GM18499 (cell line): ENCODE measurements around the gene GRAMD1B.
A peak's percentile ranks its signal among the peaks of the same experiment; 100 is the strongest.
"Not testable (repeated sequence)": the region's sequence is repeated elsewhere in the genome, so short reads cannot be mapped to it uniquely, and the experiment has no call there.

ENCODE experiments used
- ATAC-seq: cut with Tn5 transposase; IDR thresholded peaks from one replicate; pipeline ENCODE4 v1.9.1; 2021; ENCODE audit warnings: moderate number of reproducible peaks; ENCODE audit not compliant: insufficient read depth, unreplicated experiment

The GRAMD1B gene

GRCh38 chr11:123494195-123495050 lies 64.4 kb downstream of the GRAMD1B start:
- no peak for ATAC-seq

- ATAC-seq: no peak
These were observed 74.3 kb downstream of the GRAMD1B start for GRCh38 chr11:123504401-123504800.

DNA sequence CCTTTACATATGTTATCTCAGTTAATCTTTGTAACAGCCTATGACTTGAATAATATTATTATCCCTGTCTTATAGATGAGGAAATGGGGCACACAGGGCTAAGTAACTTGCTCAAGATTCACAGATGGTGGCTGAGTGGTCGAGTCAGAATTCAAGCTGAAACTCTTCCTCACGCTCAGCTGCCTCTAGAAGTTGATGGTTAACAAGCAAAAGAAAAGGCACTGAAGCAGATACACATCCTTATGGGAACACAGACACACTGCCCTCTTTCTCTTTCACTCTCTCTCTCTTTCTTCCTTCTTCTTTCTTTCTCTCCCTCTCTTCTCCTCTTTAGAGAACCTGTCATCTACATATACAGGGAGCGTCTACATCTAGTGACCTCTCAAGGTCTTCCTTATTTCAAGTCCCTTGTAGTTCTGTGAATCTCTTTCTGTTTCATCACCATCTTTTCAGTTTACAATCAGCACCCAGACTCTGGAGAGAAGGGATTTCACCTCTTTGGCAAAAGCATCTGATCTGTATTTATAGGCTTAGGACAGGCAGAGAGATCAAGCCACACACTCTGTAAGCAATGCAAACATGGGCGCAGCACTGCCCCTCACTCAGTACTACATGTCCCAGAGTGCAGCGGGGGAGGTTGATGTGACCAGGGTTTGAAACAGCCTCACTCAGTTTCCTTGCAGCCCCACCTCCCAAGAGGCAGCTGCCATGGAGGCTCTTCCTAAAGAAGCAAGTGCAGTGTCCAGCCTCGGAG lies 75.7 kb downstream of the GRAMD1B start:
- ATAC-seq: peak; percentile 45

GRCh38 chr11:123507043-123507442 lies 77.0 kb downstream of the GRAMD1B start:
- ATAC-seq: no peak

DNA sequence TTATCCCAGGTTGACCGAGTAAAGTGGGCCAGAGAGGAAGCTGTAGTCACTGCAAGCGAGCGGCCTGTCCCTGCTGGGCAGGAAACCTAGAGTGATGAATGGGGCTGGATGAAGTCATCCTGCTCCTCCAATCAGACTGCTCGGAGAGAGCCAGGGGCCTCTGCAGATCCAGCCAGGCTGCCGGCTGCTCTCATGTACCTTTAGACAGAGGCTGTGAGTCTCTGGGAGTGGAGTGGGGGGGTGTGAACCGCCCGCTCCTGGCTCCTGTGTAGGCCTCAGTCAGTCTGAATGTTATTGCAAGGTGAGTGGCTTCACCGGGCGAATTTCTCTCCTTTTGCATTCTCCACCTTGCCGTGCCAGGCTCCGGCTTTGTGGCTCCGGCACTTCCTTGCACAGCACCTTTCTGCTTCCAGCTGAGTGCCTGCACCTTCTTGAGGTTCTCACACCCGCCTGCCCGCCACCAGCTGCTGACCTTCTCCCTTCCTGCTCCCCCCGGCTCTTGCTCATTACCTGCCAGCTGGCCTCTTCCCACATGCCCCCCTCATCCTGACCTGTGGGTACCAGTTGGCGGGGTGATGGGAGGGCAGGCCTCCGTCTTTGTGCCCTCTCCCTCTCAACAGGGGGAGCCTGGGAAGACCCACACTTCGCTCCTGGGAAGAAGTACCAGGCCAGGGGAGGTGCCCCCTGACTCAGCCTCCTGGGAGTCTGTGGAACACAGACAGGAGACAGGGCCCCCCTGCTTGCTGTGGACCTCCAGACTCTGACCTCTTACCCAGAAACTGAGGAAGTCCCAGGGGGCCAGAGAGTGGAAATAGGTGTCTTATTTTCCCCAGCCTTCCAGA lies 79.9 kb downstream of the GRAMD1B start:
- ATAC-seq: no peak

- no peak for ATAC-seq
These were observed 80.5 kb downstream of the GRAMD1B start for GRCh38 chr11:123510579-123510905.

DNA sequence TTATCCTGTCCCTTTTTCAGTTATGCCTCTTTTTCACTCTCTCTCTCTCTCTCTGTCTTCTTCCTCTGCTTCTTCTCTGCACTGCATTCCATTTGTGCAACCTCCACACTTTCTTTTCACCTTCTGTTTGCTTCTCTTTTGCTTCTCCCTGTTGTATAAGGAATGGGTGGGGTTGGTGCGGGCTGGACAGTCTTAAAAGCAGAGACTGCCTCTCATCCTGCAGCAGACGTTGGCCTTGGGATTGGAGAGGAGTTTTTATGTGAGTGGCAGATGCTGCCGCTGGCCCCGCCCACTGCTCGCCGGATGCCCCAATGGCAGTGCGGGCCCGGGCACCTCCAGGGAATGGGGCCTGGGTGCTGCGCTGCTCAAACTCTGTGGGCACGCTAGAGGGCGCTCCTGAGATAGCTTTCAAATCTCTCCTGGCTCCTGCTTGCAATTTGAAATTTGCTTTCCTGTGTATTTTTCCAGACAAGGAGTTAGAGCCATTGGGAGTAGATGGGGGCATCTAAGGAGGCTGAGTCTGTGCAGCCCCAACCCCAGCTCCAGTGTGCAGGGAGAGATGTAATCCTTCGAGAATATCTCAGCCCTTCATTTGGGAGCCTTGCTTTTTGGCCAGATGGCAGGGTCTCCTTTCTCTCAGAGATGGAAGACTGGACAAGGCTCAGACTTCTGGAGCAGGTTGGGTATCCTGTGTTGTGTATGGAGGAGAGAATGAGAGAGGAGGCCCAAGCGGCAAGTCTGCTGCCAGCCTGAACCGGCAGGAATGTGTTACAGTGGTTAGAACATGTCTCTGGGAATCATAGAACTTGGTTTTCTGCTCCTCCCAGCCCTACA lies 81.2 kb downstream of the GRAMD1B start:
- ATAC-seq: peak; percentile 67

DNA sequence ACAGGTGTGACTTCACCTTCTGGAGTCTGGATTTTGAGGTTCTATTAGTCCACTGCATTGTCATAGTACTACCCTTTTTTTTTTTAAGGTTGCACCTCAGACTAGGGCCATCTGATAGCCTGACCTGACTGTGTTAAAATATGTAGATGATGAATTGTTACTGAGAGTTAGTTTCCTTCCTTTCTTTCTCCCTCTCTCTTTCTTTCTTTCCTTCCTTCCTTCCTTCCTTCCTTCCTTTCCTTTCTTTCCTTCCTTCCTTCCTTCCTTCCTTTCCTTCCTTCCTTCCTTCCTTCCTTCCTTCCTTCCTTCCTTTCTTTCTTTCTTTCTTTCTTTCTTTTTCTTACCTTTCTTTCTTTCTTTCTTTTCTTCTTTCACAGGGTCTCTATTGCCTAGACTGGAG lies 83.2 kb downstream of the GRAMD1B start:
- not testable (repeated sequence) for ATAC-seq

DNA sequence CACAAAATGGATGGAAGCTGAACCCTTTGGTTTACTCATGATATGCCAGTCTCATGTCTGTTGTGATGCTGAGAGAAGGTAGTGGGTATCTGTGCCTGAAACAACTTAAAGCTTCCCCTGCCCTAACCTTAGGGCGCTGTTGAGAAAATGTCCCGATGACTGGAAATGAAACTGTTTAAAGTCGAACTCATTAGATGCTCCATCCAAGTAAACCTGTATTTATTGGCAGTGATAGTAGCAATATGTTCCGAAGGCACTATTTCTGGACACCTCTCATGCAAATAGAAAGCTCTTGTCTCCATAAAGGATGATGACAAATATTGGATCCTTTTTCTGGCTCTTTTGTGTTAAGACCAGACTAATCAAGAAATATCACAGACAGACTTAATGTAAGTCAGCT lies 86.2 kb downstream of the GRAMD1B start:
- no peak for ATAC-seq

DNA sequence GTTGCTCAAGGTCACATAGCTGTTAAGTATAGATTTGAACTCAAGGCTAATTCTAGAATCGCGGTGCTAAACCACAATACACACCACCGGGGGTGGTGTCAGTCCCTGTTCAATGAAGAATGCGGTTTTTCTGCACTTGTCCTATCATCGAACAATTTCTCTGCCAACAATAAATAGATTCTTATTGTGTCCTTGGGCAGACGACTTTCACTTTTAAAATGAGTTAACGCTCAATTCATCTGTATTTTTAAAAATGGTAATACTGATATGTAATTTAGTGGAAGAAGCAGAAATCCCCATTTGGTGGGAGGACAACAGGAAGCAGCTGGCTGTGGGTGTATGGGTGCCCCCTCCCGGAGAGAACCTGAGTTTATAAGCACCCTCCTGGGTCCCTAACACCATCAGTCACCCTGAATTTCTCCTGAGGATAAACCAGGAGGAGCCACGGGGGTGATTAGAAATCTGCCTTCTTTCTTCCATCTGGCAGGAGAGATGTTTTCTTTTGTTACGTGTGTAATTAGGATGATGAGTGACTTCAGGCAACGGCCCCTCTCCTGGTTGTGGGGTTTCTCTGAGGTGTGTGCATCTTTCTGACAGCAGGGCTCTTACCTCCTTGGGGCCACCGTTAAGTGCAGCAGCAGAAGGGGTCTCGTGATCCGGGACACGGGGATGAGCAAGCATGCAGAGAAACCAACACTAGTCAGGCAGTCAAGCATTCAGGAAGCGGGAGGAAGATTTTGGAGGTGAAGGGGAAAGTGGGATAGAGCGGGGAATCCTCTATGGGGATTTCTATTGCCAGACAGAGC lies 87.7 kb downstream of the GRAMD1B start:
- ATAC-seq: no peak

- ATAC-seq: no peak
These were observed 88.5 kb downstream of the GRAMD1B start for GRCh38 chr11:123518496-123519054.

DNA sequence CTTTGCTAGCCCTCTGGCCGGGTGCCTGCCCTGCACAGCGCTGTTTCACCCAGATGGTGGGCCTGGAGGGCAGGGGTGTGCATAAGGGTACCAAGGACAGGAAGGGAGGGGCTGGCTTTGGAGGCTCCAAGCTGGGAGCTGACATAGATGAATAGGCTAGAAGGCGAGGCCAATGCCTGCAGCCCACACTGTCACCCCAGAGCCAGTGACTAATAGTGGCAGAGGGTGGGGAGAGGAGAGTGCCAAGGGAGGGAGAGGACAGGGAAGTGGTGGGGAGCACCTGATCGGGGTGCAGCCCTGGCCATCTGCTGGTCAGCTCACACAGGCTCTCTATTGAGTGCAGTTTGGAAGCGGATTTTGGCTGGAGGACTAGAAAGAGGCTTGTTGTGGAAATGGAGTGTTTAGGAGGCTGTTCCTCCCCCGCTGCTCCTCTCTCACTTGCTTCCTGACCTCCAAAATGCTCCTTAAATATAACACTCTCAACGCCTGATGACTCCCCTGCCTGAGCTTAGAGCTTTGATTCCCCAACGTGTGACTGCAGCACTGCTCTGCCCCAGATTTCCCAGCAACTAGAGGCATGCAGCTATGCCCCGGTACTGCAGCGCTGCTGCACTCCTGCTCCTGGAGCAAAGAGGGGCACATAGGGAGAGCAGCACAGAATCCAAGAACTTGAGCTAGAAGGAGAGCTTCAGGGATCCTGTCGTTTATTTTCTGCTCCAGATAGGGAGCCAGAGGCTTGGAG lies 89.2 kb downstream of the GRAMD1B start:
- no peak for ATAC-seq

GRCh38 chr11:123519797-123520193 lies 89.7 kb downstream of the GRAMD1B start:
- ATAC-seq: no peak

DNA sequence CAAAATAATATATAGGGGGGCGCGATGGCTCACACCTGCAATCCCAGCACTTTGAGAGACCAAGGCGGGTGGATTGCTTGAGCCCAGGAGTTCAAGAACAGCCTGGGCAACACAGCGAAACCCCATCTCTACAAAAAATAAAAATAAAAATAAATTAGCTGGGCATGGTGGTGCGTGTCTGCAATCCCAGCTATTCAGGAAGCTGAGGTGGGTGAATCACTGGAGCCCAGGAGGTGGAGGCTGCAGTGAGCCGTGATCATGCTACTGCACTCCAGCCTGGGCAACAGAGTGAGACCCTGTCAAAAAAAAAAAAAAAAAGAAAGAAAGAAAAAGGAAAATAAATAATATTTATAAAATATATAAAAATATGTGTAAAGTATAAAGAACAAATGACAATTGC lies 90.4 kb downstream of the GRAMD1B start:
- not testable (repeated sequence) for ATAC-seq

DNA sequence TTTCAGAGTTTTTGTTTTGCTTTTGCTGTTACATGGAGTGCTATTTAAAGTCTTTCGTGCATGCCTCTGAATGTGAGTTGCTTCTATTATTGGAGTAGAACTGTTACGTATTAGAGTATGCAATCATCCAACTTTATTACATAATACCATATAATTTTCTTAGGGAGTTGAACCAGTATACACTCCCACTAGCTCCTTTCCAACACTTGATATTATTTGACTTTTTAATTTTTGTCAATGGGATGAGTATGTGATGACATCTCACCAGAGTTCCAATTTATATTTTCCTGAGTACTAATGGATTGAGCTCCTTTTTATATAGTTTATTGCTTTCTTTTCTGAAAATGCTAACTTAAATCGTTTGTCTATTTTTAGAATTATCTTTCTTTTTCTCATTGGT lies 90.9 kb downstream of the GRAMD1B start:
- ATAC-seq: no peak

DNA sequence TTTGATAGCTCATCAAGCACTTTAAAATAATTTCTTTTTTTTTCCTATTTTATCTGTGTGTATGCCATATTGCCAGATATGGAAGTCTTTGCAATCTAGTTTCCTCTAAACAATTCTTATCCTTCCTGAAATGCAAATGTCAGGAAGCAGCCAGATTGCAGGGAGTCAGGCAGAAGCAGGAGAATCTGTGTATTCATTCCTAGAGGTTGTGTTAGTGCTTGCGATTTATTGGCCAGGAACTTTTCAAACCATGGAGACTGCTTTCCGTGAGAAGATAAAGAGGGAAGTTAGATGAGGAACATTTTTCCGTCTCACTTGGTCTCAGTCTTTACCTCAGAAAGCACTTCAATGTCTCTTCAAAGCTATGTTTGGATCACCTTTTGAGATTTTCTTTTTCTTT lies 91.9 kb downstream of the GRAMD1B start:
- no peak for ATAC-seq

DNA sequence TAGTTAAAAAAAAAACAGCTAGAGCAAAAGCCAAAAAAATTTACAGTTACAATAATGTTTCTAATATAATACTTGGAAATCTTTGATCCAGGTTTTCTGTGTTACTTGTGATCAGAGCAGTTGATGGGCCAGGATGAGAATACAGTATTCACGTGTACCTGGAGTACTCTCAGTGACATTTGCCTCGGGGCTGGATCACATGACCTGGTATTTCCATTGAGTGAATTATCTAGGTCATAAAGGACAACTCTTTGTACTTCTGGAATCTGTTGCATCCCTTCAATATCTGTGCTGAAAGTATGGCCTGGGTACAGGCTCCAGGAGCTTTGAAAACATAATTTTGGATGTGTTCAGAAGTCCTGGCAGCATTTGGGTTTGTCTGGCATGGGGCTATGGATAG lies 93.5 kb downstream of the GRAMD1B start:
- no peak for ATAC-seq

GRCh38 chr11:123525097-123525496 lies 95.0 kb downstream of the GRAMD1B start:
- no peak for ATAC-seq
